ENCODE data around the gene KCNF1. TPM values are rescaled to one million over a fixed set of nuclear protein-coding genes. Genes with fewer than 3 reads are reported as not detected.

The KCNF1 gene
- total RNA-seq, 2 experiments from 2014 or later, result not detected

GRCh38 chr2:10873790-10874437 is 37.8 kb upstream of the KCNF1 start:
- ChIA-PET POLR2A (interaction anchor here (1.0 kb wide), 1 partner anchor 12 kb away, joined by 4 read pairs; no protein-coding TSS in a partner anchor), CTCF (ENCODE audit: unreplicated experiment) (no interaction called here)
- Histone ChIP-seq H3K27ac (ENCODE audit: low read depth, low read length, poor library complexity, severe bottlenecking) (no peak overlapping the region), H4K20me1 (ENCODE audit: insufficient read depth, low read length) (no peaks in the 10 kb centered on the region), H2AFZ (ENCODE audit: low read length) (0 out of 2 replicates have a peak overlapping the region, but pooled peaks have one; percentile 20), H3K36me3 (ENCODE audit: insufficient read depth, low read length) (no peaks in the 10 kb centered on the region), H3K9me2 (ENCODE audit: insufficient read depth, low read length) (no peaks in the 10 kb centered on the region), H3K4me1 (ENCODE audit: insufficient read depth, low read length, poor library complexity, severe bottlenecking) (no peaks in the 10 kb centered on the region), H3K79me2 (ENCODE audit: insufficient read depth, low read depth, low read length) (no peaks in the 10 kb centered on the region), H3K4me2 (ENCODE audit: low read length) (no peak overlapping the region), H3K9me3 (ENCODE audit: low read length) (no peaks in the 10 kb centered on the region), H3K4me3 (ENCODE audit: low read depth, low read length, poor library complexity, severe bottlenecking) (no peak overlapping the region)
- TF ChIP-seq, protein P1, sequence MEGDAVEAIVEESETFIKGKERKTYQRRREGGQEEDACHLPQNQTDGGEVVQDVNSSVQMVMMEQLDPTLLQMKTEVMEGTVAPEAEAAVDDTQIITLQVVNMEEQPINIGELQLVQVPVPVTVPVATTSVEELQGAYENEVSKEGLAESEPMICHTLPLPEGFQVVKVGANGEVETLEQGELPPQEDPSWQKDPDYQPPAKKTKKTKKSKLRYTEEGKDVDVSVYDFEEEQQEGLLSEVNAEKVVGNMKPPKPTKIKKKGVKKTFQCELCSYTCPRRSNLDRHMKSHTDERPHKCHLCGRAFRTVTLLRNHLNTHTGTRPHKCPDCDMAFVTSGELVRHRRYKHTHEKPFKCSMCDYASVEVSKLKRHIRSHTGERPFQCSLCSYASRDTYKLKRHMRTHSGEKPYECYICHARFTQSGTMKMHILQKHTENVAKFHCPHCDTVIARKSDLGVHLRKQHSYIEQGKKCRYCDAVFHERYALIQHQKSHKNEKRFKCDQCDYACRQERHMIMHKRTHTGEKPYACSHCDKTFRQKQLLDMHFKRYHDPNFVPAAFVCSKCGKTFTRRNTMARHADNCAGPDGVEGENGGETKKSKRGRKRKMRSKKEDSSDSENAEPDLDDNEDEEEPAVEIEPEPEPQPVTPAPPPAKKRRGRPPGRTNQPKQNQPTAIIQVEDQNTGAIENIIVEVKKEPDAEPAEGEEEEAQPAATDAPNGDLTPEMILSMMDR (conservative IDR thresholded peaks at IDR 0.05; ENCODE audit: low read length), result no peak
- intact Hi-C loops (cut with micrococcal nuclease; ENCODE audit: unreplicated experiment), result no loop called here
- DNase-seq (ENCODE audit: low spot score), result no peak
- no TSS peak for BruUV-seq (replicated peaks)

DNA sequence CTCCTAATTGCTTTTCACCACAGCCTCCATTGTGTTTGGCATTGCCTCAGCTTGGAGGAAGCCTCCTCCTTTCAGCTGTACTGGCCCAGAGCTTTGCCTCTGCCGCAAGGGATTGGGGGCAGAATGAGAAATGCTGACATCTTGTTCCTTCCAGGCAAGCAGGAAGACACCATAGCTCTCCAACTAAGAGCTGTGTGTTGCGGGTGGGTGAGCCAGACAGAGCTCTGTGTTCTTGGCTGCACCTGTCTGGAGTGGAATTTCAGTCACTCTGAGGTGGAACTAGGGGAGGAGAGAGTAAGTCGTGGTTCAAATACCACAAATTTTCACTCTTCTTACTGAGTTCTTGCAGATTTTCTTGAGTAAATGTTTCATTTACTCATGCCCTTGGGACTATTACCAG is 36.6 kb upstream of the KCNF1 start:
- POLR2A ChIA-PET, result no interaction called here

GRCh38 chr2:10876394-10876793 is 35.3 kb upstream of the KCNF1 start:
- no peaks in the 10 kb centered on the region for H4K20me1 ChIP-seq (ENCODE audit: insufficient read depth, low read length)
- no peak overlapping the region for H3K4me3 ChIP-seq (ENCODE audit: low read depth, low read length, poor library complexity, severe bottlenecking)
- no peak overlapping the region for H3K4me2 ChIP-seq (ENCODE audit: low read length)
- POLR2A ChIA-PET, result interaction anchor here (0.6 to 0.9 kb wide), 2 partner anchors 12 to 1564 kb away, joined by 3 read pairs; no protein-coding TSS in a partner anchor
- H2AFZ ChIP-seq (ENCODE audit: low read length), result no peak overlapping the region
- no peaks in the 10 kb centered on the region for H3K36me3 ChIP-seq (ENCODE audit: insufficient read depth, low read length)
- no peaks in the 10 kb centered on the region for H3K9me2 ChIP-seq (ENCODE audit: insufficient read depth, low read length)
- no TSS peak for BruUV-seq (replicated peaks)
- H3K9me3 ChIP-seq (ENCODE audit: low read length), result no peaks in the 10 kb centered on the region
- CTCF ChIA-PET (ENCODE audit: unreplicated experiment), result no interaction called here
- no peak overlapping the region for H3K27ac ChIP-seq (ENCODE audit: low read depth, low read length, poor library complexity, severe bottlenecking)
- TF ChIP-seq EZH2phosphoT487 (IDR thresholded peaks at IDR 0.05; ENCODE audit: borderline replicate concordance, low read depth, low read length), result no peak
- TF ChIP-seq, protein P1 (conservative IDR thresholded peaks at IDR 0.05; ENCODE audit: low read length), result no peak
- no peak for DNase-seq (ENCODE audit: low spot score)
- intact Hi-C loops (cut with micrococcal nuclease; ENCODE audit: unreplicated experiment), result no loop called here
- H3K79me2 ChIP-seq (ENCODE audit: insufficient read depth, low read depth, low read length), result no peaks in the 10 kb centered on the region
- no peaks in the 10 kb centered on the region for H3K4me1 ChIP-seq (ENCODE audit: insufficient read depth, low read length, poor library complexity, severe bottlenecking)

More for the DNA sequence above, 36.6 kb upstream of the KCNF1 start:
- Histone ChIP-seq H3K27ac (ENCODE audit: low read depth, low read length, poor library complexity, severe bottlenecking) (no peak overlapping the region), H2AFZ (ENCODE audit: low read length) (no peak overlapping the region), H3K9me3 (ENCODE audit: low read length) (no peaks in the 10 kb centered on the region), H4K20me1 (ENCODE audit: insufficient read depth, low read length) (no peaks in the 10 kb centered on the region), H3K36me3 (ENCODE audit: insufficient read depth, low read length) (no peaks in the 10 kb centered on the region), H3K9me2 (ENCODE audit: insufficient read depth, low read length) (no peaks in the 10 kb centered on the region), H3K4me2 (ENCODE audit: low read length) (no peak overlapping the region), H3K4me3 (ENCODE audit: low read depth, low read length, poor library complexity, severe bottlenecking) (no peak overlapping the region), H3K79me2 (ENCODE audit: insufficient read depth, low read depth, low read length) (no peaks in the 10 kb centered on the region), H3K4me1 (ENCODE audit: insufficient read depth, low read length, poor library complexity, severe bottlenecking) (no peaks in the 10 kb centered on the region)
- no TSS peak for BruUV-seq (replicated peaks)
- intact Hi-C loops (cut with micrococcal nuclease; ENCODE audit: unreplicated experiment), result no loop called here
- TF ChIP-seq, protein P1 (conservative IDR thresholded peaks at IDR 0.05; ENCODE audit: low read length), result no peak
- no peak for TF ChIP-seq EZH2phosphoT487 (IDR thresholded peaks at IDR 0.05; ENCODE audit: borderline replicate concordance, low read depth, low read length)
- DNase-seq (ENCODE audit: low spot score), result no peak
- CTCF ChIA-PET (ENCODE audit: unreplicated experiment), result no interaction called here

All from OCI-LY7 (cell line).